Natural killer cell (primary cell): ENCODE data around the gene KIF16B. TPM values are rescaled to one million over a fixed set of nuclear protein-coding genes. Genes with fewer than 3 reads are reported as not detected.
"Not testable (repeated sequence)": the region's sequence is repeated elsewhere in the genome, so short reads cannot be mapped to it uniquely, and the experiment has no call there.

Experiments
- ATAC-seq, 3 donors: fragments of 150-1000 bp in 2 of 3; fragments of 200-7000 bp in 1 of 3; cut with Tn5 transposase; 1 replicate in 1 of 3; 2 replicates in 2 of 3; pipeline ENCODE4 v1.10.0; 2021; ENCODE audit warnings: mild to moderate bottlenecking in 2 of 3, moderate library complexity in 2 of 3
- DNase-seq, 2 donors: peaks; one replicate each; pipeline versions ENCODE4 v3.0.0 to v3.0.0-alpha.2; 2013 to 2021; ENCODE audit warnings: mixed read lengths in 1 of 2
- H3K27ac ChIP-seq: one replicate; pipeline ENCODE4 v1.5.1; 2013; ENCODE audit warnings: mild to moderate bottlenecking, low read length
- H3K27me3 ChIP-seq: one replicate; pipeline ENCODE4 v1.6.1; 2013; ENCODE audit warnings: low read length; ENCODE audit not compliant: control insufficient read depth, insufficient read depth
- H3K36me3 ChIP-seq: one replicate; pipeline ENCODE4 v1.6.1; 2013; ENCODE audit warnings: low read length; ENCODE audit not compliant: control insufficient read depth, insufficient read depth
- H3K4me1 ChIP-seq: one replicate; pipeline ENCODE4 v1.6.1; 2013; ENCODE audit warnings: low read length; ENCODE audit not compliant: control insufficient read depth, insufficient read depth
- H3K4me3 ChIP-seq: one replicate; pipeline ENCODE4 v1.5.1; 2013; ENCODE audit warnings: low read length
- H3K9me3 ChIP-seq: one replicate; pipeline ENCODE4 v1.6.1; 2013; ENCODE audit warnings: low read length; ENCODE audit not compliant: control insufficient read depth, insufficient read depth
- H3K27ac Mint-ChIP-seq, 2 donors: one replicate each; pipeline ENCODE4 v1.8.0; 2022; ENCODE audit warnings: mild to moderate bottlenecking in 2 of 2, mixed read lengths in 2 of 2, moderate library complexity in 1 of 2
- H3K27me3 Mint-ChIP-seq, 2 donors: one replicate each; pipeline ENCODE4 v1.8.0; 2022; ENCODE audit warnings: low read depth in 2 of 2, mixed read lengths in 2 of 2
- H3K36me3 Mint-ChIP-seq: one replicate; pipeline ENCODE4 v1.8.0; 2022; ENCODE audit warnings: mixed read lengths
- H3K4me1 Mint-ChIP-seq, 2 donors: one replicate each; pipeline ENCODE4 v1.8.0; 2022; ENCODE audit warnings: mixed read lengths in 2 of 2
- H3K4me3 Mint-ChIP-seq: one replicate; pipeline ENCODE4 v1.8.0; 2022; ENCODE audit warnings: mild to moderate bottlenecking, moderate library complexity, mixed read lengths
- H3K9me3 Mint-ChIP-seq, 2 donors: one replicate each; pipeline ENCODE4 v1.8.0; 2022; ENCODE audit warnings: mixed read lengths in 2 of 2
- WGBS: methylation state at CpG from one replicate; pipeline ENCODE4 v1.1.7; 2013; ENCODE audit warnings: missing lambda C conversion rate; ENCODE audit not compliant: insufficient coverage; 5-methylcytosine and 5-hydroxymethylcytosine counted together
- intact Hi-C: fragments of 100-400 bp; cut with micrococcal nuclease; formaldehyde crosslinking; loops from one replicate; pipeline ENCODE4 v1.14.2; 2022
- total RNA-seq, 4 donors: library from RNA; stranded (reverse); fragments of 120-200 nt in 1 of 4; gene quantifications; one replicate each; pipeline versions ENCODE4 v1.2.3 to v1.2.4, GENCODE V29; 2013 to 2022
- TF ChIP-seq, protein P1 (sequence below): fragments of 200-600 bp; IDR thresholded peaks from one replicate; pipeline ENCODE4 v1.8.0; 2022; ENCODE audit warnings: antibody characterized with exemption

The KIF16B gene
- total RNA-seq, 3 donors from 2014 or later (not counting 1 experiment from before 2014, with no cell fraction given): 3.9 to 11.8 (median 9.2) TPM

DNA sequence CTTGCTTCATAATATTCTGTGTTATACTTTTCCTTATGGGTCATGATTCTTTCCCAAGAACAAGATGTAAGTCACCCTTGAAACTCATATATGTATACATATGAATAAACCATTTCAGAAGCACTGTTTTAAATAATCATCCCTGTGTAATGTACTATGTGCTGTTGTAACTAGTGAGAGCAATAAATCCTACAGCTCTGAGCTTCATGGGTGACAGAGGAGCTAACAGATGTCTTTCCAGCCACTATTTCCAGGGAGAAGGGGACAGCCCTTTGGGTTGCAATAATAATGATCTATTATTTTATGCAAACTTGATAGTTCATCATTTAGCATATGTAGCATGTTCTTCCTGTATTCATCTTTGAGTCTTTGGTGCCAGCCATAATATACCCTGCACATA is 342.8 kb downstream of the KIF16B start:
- no peaks in the 10 kb centered on the region for H3K9me3 ChIP-seq
- no peaks in the 10 kb centered on the region for H3K4me1 Mint-ChIP-seq
- no peaks in the 10 kb centered on the region for H3K36me3 Mint-ChIP-seq
- H3K27me3 Mint-ChIP-seq: no peaks in the 10 kb centered on the region
- H3K27me3 ChIP-seq: no peaks in the 10 kb centered on the region
- no peak overlapping the region for H3K27ac ChIP-seq
- H3K4me3 ChIP-seq: no peak overlapping the region
- H3K4me3 Mint-ChIP-seq: no peak overlapping the region
- H3K4me1 ChIP-seq: no peaks in the 10 kb centered on the region
- TF ChIP-seq, protein P1, sequence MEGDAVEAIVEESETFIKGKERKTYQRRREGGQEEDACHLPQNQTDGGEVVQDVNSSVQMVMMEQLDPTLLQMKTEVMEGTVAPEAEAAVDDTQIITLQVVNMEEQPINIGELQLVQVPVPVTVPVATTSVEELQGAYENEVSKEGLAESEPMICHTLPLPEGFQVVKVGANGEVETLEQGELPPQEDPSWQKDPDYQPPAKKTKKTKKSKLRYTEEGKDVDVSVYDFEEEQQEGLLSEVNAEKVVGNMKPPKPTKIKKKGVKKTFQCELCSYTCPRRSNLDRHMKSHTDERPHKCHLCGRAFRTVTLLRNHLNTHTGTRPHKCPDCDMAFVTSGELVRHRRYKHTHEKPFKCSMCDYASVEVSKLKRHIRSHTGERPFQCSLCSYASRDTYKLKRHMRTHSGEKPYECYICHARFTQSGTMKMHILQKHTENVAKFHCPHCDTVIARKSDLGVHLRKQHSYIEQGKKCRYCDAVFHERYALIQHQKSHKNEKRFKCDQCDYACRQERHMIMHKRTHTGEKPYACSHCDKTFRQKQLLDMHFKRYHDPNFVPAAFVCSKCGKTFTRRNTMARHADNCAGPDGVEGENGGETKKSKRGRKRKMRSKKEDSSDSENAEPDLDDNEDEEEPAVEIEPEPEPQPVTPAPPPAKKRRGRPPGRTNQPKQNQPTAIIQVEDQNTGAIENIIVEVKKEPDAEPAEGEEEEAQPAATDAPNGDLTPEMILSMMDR: no peak
- ATAC-seq: no peak
- intact Hi-C loops: no loop called here
- H3K27ac Mint-ChIP-seq: no peak overlapping the region
- no peaks in the 10 kb centered on the region for H3K36me3 ChIP-seq
- no peak for DNase-seq
- H3K9me3 Mint-ChIP-seq: no peaks in the 10 kb centered on the region

GRCh38 chr20:16229813-16230212 is 343.4 kb downstream of the KIF16B start:
- Mint-ChIP-seq H3K36me3 (no peaks in the 10 kb centered on the region), H3K4me1 (no peaks in the 10 kb centered on the region), H3K4me3 (no peak overlapping the region), H3K27me3 (no peaks in the 10 kb centered on the region), H3K27ac (no peak overlapping the region), H3K9me3 (no peaks in the 10 kb centered on the region)
- intact Hi-C loops: no loop called here
- Histone ChIP-seq H3K9me3 (no peaks in the 10 kb centered on the region), H3K27ac (no peak overlapping the region), H3K4me1 (no peaks in the 10 kb centered on the region), H3K36me3 (no peaks in the 10 kb centered on the region), H3K27me3 (no peaks in the 10 kb centered on the region), H3K4me3 (no peak overlapping the region)
- ATAC-seq (no peak), DNase-seq (no peak)
- WGBS: 100% methylated on average over 1 of the region's 1 CpG
- TF ChIP-seq, protein P1: no peak

- intact Hi-C loops: no loop called here
- WGBS: 89% methylated on average over 4 of the region's 4 CpGs
- TF ChIP-seq, protein P1: no peak
Observed at GRCh38 chr20:16228722-16229121, 344.5 kb downstream of the KIF16B start.

GRCh38 chr20:16226961-16227360 is 346.3 kb downstream of the KIF16B start:
- H3K4me3 ChIP-seq, H3K4me3 Mint-ChIP-seq, H3K36me3 ChIP-seq, H3K4me1 ChIP-seq, DNase-seq, H3K9me3 Mint-ChIP-seq, H3K36me3 Mint-ChIP-seq, H3K27me3 Mint-ChIP-seq, H3K27ac Mint-ChIP-seq, H3K9me3 ChIP-seq, H3K27me3 ChIP-seq, H3K27ac ChIP-seq, intact Hi-C loops, ATAC-seq, H3K4me1 Mint-ChIP-seq: not testable (repeated sequence)
- 95% methylated on average over 8 of the region's 27 CpGs for WGBS

More at GRCh38 chr20:16228722-16229121, 344.5 kb downstream of the KIF16B start:
- Histone ChIP-seq H3K27ac (no peak overlapping the region), H3K36me3 (no peaks in the 10 kb centered on the region), H3K4me1 (no peaks in the 10 kb centered on the region), H3K27me3 (no peaks in the 10 kb centered on the region), H3K4me3 (no peak overlapping the region), H3K9me3 (no peaks in the 10 kb centered on the region)
- Mint-ChIP-seq H3K4me3 (no peak overlapping the region), H3K4me1 (no peaks in the 10 kb centered on the region), H3K9me3 (no peaks in the 10 kb centered on the region), H3K27ac (peak overlapping the region in 1 of 2 donors; percentile 5), H3K36me3 (no peaks in the 10 kb centered on the region), H3K27me3 (no peaks in the 10 kb centered on the region)
- ATAC-seq (no peak), DNase-seq (no peak)
